ENCODE data around the gene MCTP1. TPM values are rescaled to one million over a fixed set of nuclear protein-coding genes. Genes with fewer than 3 reads are reported as not detected.

MCTP1 gene
- total and polyA plus RNA-seq, 9 of the 15 experiments (the other 6 are each of a cell fraction or from before 2014, with no cell fraction given), result 0.04 to 0.93 (median 0.06) TPM; not detected in 4

DNA sequence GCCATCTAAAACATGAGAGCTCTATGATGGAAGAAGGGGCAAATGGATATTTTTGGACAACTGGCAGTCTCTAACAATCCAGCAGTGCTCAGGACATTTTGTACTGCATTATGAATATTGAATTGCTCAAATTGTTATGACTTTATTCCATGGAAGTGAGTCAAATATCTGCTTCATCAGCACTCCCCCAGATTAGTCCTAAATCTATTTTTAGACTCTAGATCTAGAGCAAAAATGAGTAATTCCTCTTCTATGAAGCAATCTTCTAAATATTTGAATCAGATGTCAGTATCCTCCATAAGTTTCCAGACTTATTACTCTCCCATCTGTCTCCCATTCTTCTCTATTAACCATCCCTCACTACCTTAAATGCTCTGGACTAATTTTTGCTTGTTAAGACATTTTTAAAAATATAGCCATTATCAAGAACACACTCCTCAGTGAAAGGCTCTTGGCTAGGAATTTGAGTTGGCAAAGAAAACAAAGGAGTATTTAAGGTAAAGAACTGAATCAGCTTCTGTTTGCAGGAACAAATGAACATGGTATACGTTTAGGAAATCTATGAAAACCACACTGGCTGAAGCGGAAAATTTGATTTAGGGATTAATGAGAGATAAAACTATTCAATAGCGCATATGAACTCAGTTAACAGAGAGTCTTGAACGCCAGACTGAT is 300.9 kb downstream of the MCTP1 start (continued):
- TF ChIP-seq, protein P1, sequence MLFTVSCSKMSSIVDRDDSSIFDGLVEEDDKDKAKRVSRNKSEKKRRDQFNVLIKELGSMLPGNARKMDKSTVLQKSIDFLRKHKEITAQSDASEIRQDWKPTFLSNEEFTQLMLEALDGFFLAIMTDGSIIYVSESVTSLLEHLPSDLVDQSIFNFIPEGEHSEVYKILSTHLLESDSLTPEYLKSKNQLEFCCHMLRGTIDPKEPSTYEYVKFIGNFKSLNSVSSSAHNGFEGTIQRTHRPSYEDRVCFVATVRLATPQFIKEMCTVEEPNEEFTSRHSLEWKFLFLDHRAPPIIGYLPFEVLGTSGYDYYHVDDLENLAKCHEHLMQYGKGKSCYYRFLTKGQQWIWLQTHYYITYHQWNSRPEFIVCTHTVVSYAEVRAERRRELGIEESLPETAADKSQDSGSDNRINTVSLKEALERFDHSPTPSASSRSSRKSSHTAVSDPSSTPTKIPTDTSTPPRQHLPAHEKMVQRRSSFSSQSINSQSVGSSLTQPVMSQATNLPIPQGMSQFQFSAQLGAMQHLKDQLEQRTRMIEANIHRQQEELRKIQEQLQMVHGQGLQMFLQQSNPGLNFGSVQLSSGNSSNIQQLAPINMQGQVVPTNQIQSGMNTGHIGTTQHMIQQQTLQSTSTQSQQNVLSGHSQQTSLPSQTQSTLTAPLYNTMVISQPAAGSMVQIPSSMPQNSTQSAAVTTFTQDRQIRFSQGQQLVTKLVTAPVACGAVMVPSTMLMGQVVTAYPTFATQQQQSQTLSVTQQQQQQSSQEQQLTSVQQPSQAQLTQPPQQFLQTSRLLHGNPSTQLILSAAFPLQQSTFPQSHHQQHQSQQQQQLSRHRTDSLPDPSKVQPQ (CRISPR knock-in tag; IDR thresholded peaks at IDR 0.05; ENCODE audit: borderline replicate concordance), result no peak
- no peak for TF ChIP-seq HCFC1 (IDR thresholded peaks at IDR 0.05; ENCODE audit: low read depth, low read length)
- TF ChIP-seq ZNF133 (CRISPR knock-in tag; IDR thresholded peaks at IDR 0.05), result no peak
- no peak for TF ChIP-seq SIN3B (IDR thresholded peaks at IDR 0.05; ENCODE audit: low read depth)
- TF ChIP-seq PTRF (tag; IDR thresholded peaks at IDR 0.05), result no peak
- TF ChIP-seq ASH1L (IDR thresholded peaks at IDR 0.05; ENCODE audit: borderline replicate concordance, low read depth, partially characterized antibody), result no peak
- TF ChIP-seq ZNF224 (CRISPR knock-in tag; IDR thresholded peaks at IDR 0.05), result no peak
- no peak for TF ChIP-seq BRF1 (IDR thresholded peaks at IDR 0.05; ENCODE audit: borderline replicate concordance, extremely low read depth, insufficient read length)

DNA sequence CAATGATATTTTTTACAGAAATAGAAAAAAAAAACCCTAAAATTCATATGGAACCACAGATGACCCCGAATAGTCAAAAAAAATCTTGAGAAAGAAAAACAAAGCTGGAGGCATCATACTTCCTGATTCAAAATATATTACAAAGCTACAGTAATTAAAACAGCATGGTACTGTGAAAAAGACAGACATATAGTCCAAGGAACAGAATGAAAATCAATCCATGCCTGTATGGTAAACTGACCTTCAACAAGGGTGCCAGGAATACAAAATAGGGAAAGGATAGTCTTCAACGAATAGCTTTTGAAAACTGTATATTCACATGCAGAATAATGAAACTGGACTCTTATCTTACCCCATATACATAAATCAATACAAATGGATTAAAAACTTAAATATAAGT is 307.5 kb downstream of the MCTP1 start:
- DNase-seq (ENCODE audit: extremely low read depth in 1 of 4, low spot score in 3 of 4), result no peak
- TF ChIP-seq RBM25 (IDR thresholded peaks at IDR 0.05; ENCODE audit: low read depth, low read length, severe bottlenecking) (peak; percentile 69), KAT2B (IDR thresholded peaks at IDR 0.05; ENCODE audit: low read depth, low read length) (no peak)
- in situ Hi-C loops (cut with MboI), result no loop called here
- ATAC-seq, result no peak
- intact Hi-C loops (cut with micrococcal nuclease), result no loop called here
- Histone ChIP-seq H3K4me1 (replicated peaks in 1 of 2; ENCODE audit: control insufficient read depth in 2 of 2, insufficient read depth in 2 of 2, low read length in 2 of 2) (no peaks in the 10 kb centered on the region), H3K27me3 (ENCODE audit: control insufficient read depth in 2 of 2, insufficient read depth in 2 of 2, low read length in 2 of 2) (no peaks in the 10 kb centered on the region), H3K9ac (ENCODE audit: insufficient read depth in 1 of 2, low read depth in 2 of 2, low read length in 2 of 2) (no peak overlapping the region), H3K4me2 (ENCODE audit: insufficient read depth, low read length) (no peak overlapping the region), H2AFZ (ENCODE audit: low read depth, low read length) (no peak overlapping the region), H3K4me3 (no peak overlapping the region), H3K27ac (ENCODE audit: extremely low read depth, low read depth, low read length) (no peak overlapping the region), H3K9me3 (replicated peaks; ENCODE audit: control insufficient read depth, insufficient read depth, low read depth, low read length) (no peaks in the 10 kb centered on the region), H3K79me2 (ENCODE audit: control insufficient read depth, insufficient read depth, low read length) (no peaks in the 10 kb centered on the region), H4K20me1 (replicated peaks; ENCODE audit: control insufficient read depth, insufficient read depth, low read length) (no peaks in the 10 kb centered on the region), H3K36me3 (ENCODE audit: control insufficient read depth, insufficient read depth, low read length) (no peaks in the 10 kb centered on the region), H3K9me1 (ENCODE audit: control insufficient read depth, insufficient read depth, low read length) (no peaks in the 10 kb centered on the region)
- POLR2A ChIA-PET, result no interaction called here
- BruUV-seq (replicated peaks), result no TSS peak
- FAIRE-seq, result no peak
- CTCF ChIA-PET (ENCODE audit: low intra/inter-chr PET ratio), result no interaction called here
- 0% methylated on average over 2 of the region's 2 CpGs for WGBS (ENCODE audit: insufficient coverage, low coverage, missing lambda C conversion rate)
